NCI-H524 (cell line): Measurements from ENCODE around the gene ST6GAL1.

Experiments used
- DNase-seq, 2 experiments: peaks; one replicate each; lab custom pipeline; 2025; lab: John Stamatoyannopoulos, UW

Gene ST6GAL1

DNA sequence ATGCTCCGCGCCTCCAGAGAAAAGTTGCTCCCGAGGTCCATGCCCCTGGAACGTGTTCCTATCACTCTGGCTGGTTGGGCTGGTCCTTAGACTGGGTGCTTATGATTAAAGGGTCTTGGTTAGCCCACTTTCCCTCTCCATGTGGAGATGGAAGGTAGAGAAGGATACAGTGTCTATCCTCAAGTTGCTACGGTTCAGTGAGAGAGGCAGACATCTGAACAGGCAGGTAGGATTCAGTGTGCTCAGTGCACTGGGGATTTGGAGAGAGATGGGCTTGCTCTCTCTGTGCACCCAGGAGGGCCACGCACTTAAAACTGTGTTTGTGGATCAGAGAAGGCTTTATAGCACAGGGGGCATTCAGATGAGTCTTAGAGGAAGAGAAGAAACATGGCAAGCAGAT is 146.0 kb downstream of the ST6GAL1 start:
- no peak for DNase-seq

DNA sequence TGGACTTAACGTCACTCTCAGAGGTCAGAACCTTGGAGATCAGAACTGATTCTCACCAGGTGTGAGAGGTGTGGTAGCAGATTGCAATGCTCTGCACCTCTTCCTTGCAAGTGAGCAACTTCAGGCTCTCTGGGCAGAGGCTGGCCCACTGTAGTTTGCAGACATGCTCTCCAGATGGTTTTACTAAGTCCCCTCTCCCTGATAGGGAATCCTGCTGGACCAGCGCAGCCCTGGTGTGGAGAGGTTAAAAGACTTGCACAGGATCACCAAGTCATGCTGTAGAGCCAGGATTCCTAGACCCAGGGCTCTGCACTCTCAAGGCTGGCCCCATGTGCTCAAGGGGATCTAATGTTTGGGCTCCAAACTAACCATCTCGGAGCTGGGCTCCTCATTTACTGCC is 146.8 kb downstream of the ST6GAL1 start:
- no peak for DNase-seq

GRCh38 chr3:187077537-187077936 is 147.2 kb downstream of the ST6GAL1 start:
- DNase-seq, result no peak

DNA sequence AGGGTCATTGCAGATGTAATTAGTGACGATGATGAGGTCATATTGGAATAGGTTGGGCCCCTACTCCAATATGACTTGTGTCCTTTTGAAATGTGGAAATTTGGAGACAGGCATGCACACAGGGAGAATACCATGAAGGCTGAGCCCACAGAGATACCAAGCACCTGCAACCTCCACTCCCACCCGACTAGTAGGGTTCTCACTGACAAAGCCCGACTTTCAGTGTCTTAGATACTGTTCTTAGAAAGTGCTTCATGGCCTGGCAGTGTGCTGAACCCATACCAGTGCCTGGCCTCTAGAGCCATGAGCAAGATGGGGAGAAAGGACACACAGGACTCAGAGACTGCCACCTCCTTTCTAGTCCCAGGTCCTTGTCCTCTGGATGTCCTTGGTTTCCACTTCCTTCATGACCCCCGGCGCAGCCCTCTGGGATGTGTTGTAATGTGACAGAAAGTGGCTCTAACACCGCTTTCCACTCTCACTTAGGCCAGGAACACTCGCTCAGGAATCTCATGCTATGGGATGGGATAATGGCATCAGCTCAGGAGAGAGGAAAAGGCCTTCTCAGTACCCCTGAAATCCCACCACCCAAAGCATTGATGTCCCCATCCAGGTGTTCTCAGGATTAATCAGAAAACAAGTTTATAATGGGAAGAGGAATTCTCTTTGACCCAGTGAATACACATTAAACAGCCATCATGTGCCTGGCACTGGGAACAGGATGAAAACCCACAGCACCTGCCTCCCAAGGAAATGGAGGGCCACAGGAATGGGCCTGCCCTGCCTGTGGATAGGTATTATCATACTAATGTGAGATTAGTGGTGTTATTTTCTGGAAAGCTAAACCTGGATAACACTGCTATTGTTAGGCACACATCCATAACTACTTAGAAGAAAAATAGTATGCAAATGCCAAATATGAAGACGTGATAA is 149.0 kb downstream of the ST6GAL1 start:
- DNase-seq, result no peak

- DNase-seq, result no peak
Measured at GRCh38 chr3:187080799-187081450, 150.6 kb downstream of the ST6GAL1 start.

DNA sequence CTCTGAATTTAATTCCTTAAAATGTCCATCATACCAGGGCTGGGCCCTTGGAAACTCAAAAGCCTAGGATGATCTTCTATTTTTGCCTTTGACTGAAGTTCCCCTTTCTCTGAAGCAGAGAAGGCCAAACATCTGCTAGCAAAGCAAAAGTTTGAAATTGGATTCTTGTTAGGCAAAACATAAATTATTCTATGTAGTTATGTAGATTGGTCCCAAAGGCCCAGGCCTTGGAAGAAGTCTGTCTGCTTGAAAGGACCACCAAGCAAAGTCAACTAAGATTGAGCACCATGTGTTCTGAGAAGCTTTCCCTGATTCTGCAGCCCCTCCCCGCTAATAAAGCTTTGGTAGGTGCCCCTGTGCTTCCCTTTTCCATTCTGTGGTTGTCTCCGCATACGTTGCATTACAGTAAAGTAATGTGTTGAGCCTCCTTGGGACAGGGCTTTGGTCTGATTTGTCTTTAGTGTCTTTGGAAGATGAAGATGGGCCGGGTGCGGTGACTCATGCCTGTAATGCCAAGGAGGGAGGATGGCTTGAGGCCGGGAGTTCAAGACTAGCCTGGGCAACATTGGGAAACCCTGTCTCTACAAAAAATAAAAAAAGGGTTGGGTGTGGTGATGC is 152.5 kb downstream of the ST6GAL1 start:
- no peak for DNase-seq

DNA sequence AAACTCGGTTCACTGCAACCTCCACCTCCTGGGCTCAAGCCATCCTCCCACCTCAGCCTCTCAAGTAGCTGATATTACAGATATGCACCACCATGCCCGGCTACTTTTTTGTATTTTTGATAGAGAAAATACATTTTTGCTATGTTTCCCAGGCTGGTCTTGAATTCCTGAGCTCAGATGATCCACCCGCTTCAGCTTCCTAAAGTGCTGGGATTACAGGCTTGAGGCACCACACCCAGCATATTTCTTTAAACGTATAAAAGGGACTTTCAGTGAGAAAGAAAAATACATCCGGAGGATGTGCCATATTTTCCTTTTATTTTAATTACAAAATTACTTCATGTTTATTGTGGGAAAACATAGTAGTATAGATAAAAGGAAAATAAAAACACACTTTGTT is 153.8 kb downstream of the ST6GAL1 start:
- DNase-seq, result no peak

DNA sequence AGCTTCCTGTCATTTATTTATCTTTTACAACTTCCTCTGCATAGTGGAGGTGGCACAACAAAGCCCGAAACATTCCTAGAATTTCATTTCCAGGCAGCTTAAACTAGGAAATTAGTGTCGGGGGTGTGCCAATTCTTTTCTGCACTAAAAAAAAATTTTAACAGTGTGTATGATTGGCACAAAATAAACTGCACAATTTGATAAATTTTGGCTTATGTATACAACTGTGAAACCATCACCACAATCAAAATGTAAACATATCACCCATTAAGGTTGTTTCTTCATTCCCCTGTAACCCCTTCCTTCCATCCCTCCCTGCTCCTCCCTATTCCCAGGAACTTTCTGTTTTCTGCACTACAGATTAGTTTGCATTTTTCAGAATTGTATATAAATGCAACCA is 154.3 kb downstream of the ST6GAL1 start:
- no peak for DNase-seq

DNA sequence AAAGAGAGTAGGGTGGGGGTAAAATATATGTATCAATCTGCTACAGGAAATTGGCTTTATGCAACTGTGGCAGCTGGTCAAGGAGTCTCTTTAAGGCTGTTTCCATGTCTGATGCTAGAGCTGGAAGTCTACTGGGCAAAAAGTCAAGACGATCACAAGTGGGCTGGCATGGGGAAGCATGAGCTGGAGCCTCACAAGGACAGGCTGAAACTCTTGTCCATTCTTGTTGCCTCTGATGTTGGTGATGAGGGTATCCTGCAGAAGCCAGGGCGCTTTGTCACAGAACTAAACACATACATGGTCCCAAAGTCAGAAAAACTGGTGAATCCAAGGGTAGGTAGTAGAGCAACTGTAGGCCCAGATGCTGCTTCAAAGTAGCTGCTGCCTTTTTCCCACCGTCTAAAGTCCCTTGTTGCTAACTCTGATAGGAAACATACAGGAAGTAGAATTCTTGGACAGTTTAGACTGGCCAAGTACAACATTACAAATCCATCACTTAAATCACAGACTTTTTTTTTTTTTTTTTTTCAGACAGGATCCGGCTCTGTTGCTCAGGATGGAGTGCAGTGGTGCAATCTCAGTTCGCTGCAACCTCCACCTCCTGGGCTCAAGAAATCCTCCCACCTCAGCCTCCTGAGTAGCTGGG is 154.8 kb downstream of the ST6GAL1 start:
- DNase-seq, result no peak

GRCh38 chr3:187085933-187086332 is 155.6 kb downstream of the ST6GAL1 start:
- DNase-seq, result no peak

GRCh38 chr3:187086831-187087230 is 156.5 kb downstream of the ST6GAL1 start:
- DNase-seq, result no peak

DNA sequence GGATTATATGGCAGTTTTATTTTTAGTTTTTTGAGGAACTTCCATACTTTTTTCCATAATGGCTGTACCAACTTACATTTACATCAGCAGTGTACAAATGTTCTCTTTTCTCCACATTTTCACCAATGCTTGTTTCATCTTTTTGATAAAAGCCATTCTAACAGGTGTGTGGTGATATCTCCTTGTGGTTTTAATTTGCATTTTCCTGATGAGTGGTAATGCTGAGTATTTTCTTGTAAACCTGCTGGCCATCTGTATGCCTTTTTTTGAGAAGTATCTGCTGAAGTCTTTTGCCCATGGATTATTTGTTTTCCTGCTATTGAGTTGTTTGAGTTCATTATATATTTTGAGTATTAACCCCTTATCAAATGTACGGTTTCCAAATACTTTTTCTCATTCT is 158.4 kb downstream of the ST6GAL1 start:
- DNase-seq, result no peak

DNA sequence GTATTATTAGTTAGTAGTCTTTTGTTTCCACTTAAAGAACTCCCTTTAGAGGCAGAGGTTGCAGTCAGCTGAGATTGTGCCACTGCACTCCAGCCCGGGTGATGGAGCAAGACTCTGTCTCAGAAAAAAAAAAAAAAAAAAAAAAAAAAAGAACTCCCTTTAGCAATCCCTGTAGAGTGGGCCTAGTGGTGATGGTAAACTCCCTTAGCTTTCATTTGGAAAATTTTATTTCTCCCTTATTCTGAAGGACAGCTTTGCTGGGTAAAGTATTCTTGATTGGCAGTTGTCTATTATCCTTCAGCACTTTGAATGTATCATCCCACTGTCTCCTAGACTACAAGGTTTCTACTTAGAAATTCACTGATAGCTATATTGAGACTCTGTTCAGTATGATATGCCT is 163.0 kb downstream of the ST6GAL1 start:
- no peak for DNase-seq

DNA sequence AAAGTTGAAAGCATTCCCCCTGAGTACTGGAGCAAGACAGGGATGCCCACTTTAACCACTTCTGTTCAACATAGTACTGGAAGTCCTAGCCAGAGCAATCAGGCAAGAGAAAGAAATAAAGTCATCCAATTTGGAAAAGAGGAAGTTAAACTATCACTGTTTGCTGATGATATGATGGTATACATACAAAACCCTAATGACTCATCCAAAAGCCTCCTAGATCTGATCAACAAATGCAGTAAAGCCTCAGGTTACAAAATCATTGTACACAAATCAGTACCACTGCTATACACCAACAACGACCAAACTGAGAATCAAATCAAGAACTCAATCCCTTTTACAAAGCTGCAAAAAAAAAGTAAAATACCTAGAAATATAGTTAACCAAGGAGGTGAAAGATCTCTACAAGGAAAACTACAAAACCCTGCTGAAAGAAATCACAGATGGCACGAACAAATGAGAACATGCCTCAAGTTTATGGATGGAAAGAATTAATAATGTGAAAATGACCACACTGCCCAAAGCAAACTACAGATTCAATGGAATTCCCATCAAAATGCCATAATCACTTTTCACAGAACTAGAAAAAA is 168.7 kb downstream of the ST6GAL1 start:
- no peak for DNase-seq

DNA sequence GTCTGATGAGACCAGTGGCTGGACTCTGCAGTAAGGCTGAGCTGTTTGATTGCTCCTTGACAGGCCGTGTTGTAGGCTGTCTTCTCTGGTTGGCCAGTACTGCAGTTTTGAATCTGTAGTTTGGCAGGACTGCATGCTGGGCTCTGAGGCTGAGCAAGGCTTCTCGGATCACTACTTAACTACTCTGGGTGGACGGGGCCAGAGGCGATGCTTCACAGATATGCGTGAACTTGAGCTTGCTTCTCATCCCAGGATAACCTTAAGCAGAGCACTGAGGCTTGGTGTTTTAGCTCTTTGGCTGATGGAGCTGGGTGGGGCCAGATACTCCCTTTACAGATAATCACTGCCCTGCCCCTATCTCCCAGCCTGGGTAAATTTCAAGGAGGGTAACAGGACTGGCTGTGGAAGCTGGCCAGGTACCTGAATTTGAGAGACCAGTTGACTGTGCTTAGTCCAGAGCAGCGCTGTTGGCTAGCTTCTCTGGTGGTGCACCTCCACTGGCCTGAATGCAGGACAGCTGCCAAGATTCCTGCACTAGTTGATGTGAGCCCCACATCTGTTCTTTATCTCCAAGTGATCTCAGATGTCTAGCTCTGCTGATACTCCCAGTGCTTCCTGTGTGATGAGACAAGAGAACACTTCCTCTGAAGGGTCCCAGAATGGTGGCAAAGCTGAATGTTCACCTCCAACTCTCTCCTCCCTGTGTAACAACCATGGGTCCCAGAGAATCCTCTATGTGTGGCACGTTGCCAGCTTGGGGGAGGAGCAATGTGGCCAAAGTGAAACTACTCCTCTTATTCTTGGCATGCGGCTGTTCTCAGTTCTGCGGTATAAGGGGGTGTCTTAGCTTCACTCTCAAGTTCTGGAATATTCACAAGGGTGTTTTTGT is 171.1 kb downstream of the ST6GAL1 start:
- DNase-seq, result peak in 1 of 2 experiments; percentile 13

- no peak for DNase-seq
Measured at GRCh38 chr3:187102073-187102634, 171.8 kb downstream of the ST6GAL1 start.

DNA sequence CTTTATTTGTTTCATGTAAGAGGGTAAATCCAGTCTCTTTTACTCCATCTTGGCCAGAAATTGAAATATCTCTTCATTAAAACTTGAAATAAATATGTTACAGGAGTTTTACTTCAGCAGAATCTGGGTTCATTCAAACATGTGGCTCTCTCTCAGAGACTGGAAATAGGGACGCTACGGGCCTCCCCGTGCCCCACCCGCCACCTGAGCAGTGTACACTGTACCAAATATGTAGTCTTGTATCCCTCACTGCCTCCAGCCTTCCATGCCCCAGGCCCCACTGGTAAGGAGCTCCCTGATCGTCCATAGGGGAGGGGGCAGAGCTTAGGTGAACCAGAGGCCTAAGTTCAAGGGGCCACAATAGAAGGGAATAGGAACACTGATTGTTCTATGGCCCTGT is 172.9 kb downstream of the ST6GAL1 start:
- DNase-seq, result no peak

DNA sequence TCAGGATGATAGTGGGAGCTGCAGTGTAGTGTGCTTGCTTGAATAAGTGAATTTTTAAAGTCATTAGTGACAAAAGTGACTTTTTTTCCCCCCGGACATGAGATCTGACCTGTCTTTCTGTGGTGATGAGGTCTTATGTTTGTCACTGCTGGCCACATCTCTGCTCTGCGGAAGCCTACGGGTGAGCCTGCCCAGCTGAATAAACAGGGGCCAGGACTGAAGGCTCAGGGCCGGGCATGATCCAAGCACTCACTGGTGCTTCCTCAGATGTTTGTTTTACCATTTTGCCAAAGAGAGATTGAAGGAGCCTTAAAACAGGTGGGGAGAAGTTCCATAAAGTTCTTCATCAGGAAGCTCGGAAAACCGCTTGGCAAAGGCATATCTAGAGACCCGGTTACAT is 174.0 kb downstream of the ST6GAL1 start:
- DNase-seq, result no peak

DNA sequence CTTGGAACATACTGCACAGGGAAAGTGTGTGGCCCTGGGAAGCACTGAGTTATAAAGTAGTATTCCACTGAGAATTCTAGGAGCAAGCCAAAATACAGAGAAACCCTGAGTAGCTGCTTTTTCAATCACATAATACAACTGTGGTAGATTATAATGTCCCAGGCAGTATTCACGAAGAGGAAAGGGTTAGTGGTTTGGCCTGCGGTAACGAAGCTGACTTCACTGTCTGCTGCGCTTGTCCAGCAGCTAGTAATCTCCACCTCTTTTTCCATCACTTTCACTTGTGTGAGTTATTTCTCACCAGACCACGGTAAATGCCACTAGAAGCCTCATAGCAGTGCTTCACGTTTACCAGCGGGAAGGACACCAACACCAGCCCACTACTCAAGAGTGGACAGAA is 174.6 kb downstream of the ST6GAL1 start:
- DNase-seq, result no peak

DNA sequence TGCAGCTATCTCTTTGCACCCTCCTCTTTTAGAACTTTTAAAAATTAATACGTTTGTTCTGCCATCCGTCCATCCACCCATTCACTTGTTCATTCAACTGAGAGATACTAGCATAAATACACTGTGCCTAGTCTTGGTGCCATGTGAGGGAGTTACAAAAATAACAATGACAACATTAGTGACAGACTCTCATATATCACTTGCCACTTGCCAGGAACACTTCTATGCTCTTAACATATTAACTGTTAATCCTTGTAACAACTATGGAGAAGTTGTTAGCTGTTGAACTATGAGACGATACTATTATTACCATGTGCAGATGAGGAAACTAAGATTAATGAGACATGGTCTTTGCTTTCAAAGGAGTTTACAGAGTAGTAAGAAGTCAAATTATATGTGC is 175.4 kb downstream of the ST6GAL1 start:
- no peak for DNase-seq

DNA sequence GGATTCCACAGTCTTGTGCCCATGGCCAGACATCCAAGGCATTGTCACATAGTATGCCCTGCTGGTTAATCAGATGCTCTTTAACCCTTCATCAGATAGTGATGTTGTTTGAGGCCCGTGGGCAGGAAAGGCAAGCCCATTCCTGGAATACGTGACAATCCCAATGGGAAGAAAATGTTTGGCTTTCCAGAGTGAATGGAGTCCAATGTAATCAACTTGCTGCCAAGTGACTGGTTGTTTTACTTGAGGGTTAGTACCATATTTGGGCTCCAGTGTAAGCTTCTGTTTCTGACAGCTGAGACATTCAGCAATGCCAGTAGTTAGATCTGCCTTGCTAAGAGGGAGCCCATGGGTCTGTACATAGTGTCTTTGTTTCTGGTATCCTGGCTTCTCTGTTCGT is 177.7 kb downstream of the ST6GAL1 start:
- no peak for DNase-seq
